IMR-90 (cell line): Measurements from ENCODE around the gene PTPRF. TPM values are rescaled to one million over a fixed set of nuclear protein-coding genes. Genes with fewer than 3 reads are reported as not detected.

Experiments
- ATAC-seq: fragments of 200-7000 bp; cut with Tn5 transposase; 2 replicates; pipeline ENCODE4 v1.9.1; 2020; ENCODE audit warnings: low read depth, mild to moderate bottlenecking, moderate library complexity
- BruUV-seq: library from RNA; stranded (reverse); fragments of 400-500 nt; replicated peaks from 2 replicates; lab custom pipeline; 2021; lab: Mats Ljungman, UMichigan
- CTCF ChIA-PET: fragments of 300-600 bp; formaldehyde crosslinking; extraction: SDS; loops from one replicate; lab custom pipeline; 2021; ENCODE audit warnings: antibody characterized with exemption; lab: Yijun Ruan, JAX
- POLR2A ChIA-PET: fragments of 300-600 bp; sonication (Branson Sonifier 250); formaldehyde crosslinking; loops from one replicate; lab custom pipeline; 2022; ENCODE audit warnings: antibody characterized with exemption; ENCODE audit not compliant: unreplicated experiment; lab: Charles Lee
- DNase-seq: peaks from one replicate; pipeline ENCODE4 v3.0.0; 2013
- H2AFZ ChIP-seq: replicated peaks from 2 replicates; pipeline ENCODE3; 2013; ENCODE audit warnings: low read length, mild to moderate bottlenecking; ENCODE audit not compliant: poor library complexity
- H2AK5ac ChIP-seq: 2 replicates; pipeline ENCODE4 v1.6.1; 2013; ENCODE audit warnings: low read depth, low read length, inconsistent platforms
- H2AK9ac ChIP-seq: replicated peaks from 2 replicates; pipeline ENCODE3; 2013; ENCODE audit warnings: mild to moderate bottlenecking, low read depth, low read length, moderate library complexity; ENCODE audit not compliant: poor library complexity
- H2BK120ac ChIP-seq: 2 replicates; pipeline ENCODE4 v1.6.1; 2013; ENCODE audit warnings: low read depth, low read length, inconsistent platforms
- H2BK15ac ChIP-seq: 3 replicates; pipeline ENCODE4 v1.6.1; 2013; ENCODE audit warnings: low read depth, low read length, inconsistent platforms
- H2BK20ac ChIP-seq: 2 replicates; pipeline ENCODE4 v1.6.1; 2013; ENCODE audit warnings: low read depth, mild to moderate bottlenecking, inconsistent platforms, low read length, moderate library complexity
- H2BK5ac ChIP-seq: 2 replicates; pipeline ENCODE4 v1.6.1; 2013; ENCODE audit warnings: mild to moderate bottlenecking, low read depth, low read length, inconsistent platforms; ENCODE audit not compliant: poor library complexity, severe bottlenecking
- H3K14ac ChIP-seq: replicated peaks from 2 replicates; pipeline ENCODE4 v1.6.1; 2013; ENCODE audit warnings: low read depth, low read length, inconsistent platforms
- H3K18ac ChIP-seq: 2 replicates; pipeline ENCODE4 v1.6.1; 2013; ENCODE audit warnings: low read depth, low read length, control low read depth
- H3K23ac ChIP-seq: 2 replicates; pipeline ENCODE4 v1.6.1; 2013; ENCODE audit warnings: low read depth, low read length, inconsistent platforms
- H3K27ac ChIP-seq: 2 replicates; pipeline ENCODE4 v1.5.1; 2013; ENCODE audit warnings: mild to moderate bottlenecking, control low read depth, low read length; ENCODE audit not compliant: insufficient read depth
- H3K27me3 ChIP-seq: 2 replicates; pipeline ENCODE4 v1.6.1; 2013; ENCODE audit warnings: low read length; ENCODE audit not compliant: control insufficient read depth, insufficient read depth
- H3K36me3 ChIP-seq: 2 replicates; pipeline ENCODE4 v1.6.1; 2013; ENCODE audit warnings: low read length, mixed read lengths; ENCODE audit not compliant: control insufficient read depth, insufficient read depth
- H3K4ac ChIP-seq: 2 replicates; pipeline ENCODE4 v1.6.1; 2013; ENCODE audit warnings: low read depth, low read length, inconsistent platforms
- H3K4me1 ChIP-seq: 2 replicates; pipeline ENCODE4 v1.6.1; 2013; ENCODE audit warnings: low read length, mixed read lengths; ENCODE audit not compliant: control insufficient read depth, insufficient read depth
- H3K4me2 ChIP-seq: 2 replicates; pipeline ENCODE4 v1.6.1; 2013; ENCODE audit warnings: low read depth, mild to moderate bottlenecking, control low read depth, low read length, moderate library complexity
- H3K4me3 ChIP-seq: 2 replicates; pipeline ENCODE4 v1.5.1; 2013; ENCODE audit warnings: low read depth, mild to moderate bottlenecking, control low read depth, low read length, moderate library complexity; ENCODE audit not compliant: insufficient read depth
- H3K56ac ChIP-seq: 2 replicates; pipeline ENCODE4 v1.6.1; 2013; ENCODE audit warnings: low read length, inconsistent platforms; ENCODE audit not compliant: insufficient read depth; ENCODE audit errors: extremely low read depth
- H3K79me1 ChIP-seq, 2 experiments: 2 replicates each; pipeline ENCODE4 v1.6.1; 2013; ENCODE audit warnings: low read length in 2 of 2, inconsistent platforms in 1 of 2, low read depth in 1 of 2
- H3K9ac ChIP-seq: 2 replicates; pipeline ENCODE4 v1.6.1; 2013; ENCODE audit warnings: low read depth, low read length, control low read depth
- H3K9me1 ChIP-seq: 2 replicates; pipeline ENCODE4 v1.6.1; 2013; ENCODE audit warnings: low read length, inconsistent platforms; ENCODE audit not compliant: insufficient read depth
- H3K9me3 ChIP-seq: 2 replicates; pipeline ENCODE4 v1.6.1; 2013; ENCODE audit warnings: low read length; ENCODE audit not compliant: control insufficient read depth, insufficient read depth
- H4K20me1 ChIP-seq: 2 replicates; pipeline ENCODE4 v1.6.1; 2013; ENCODE audit warnings: low read length, inconsistent platforms; ENCODE audit not compliant: insufficient read depth
- H4K5ac ChIP-seq: 2 replicates; pipeline ENCODE4 v1.6.1; 2013; ENCODE audit warnings: mild to moderate bottlenecking, low read depth, low read length, control low read depth
- H4K8ac ChIP-seq, 2 experiments: 2 replicates each; pipeline ENCODE4 v1.6.1; 2013; ENCODE audit warnings: low read depth in 2 of 2, low read length in 2 of 2, control low read depth in 1 of 2, inconsistent platforms in 1 of 2
- H4K91ac ChIP-seq: 2 replicates; pipeline ENCODE4 v1.6.1; 2013; ENCODE audit warnings: low read depth, low read length, inconsistent platforms; ENCODE audit not compliant: insufficient read depth
- POLR2A ChIP-seq: IDR thresholded peaks from 2 replicates; pipeline ENCODE4 v1.6.1; 2012; ENCODE audit warnings: mild to moderate bottlenecking, low read depth, low read length
- WGBS, 2 experiments: methylation state at CpG; one replicate each; pipeline versions ENCODE4 v1.1.5 to v1.1.7; 2013; ENCODE audit warnings: missing lambda C conversion rate in 2 of 2; ENCODE audit not compliant: insufficient read length in 1 of 2; ENCODE audit errors: extremely low coverage in 2 of 2; 5-methylcytosine and 5-hydroxymethylcytosine counted together
- dilution Hi-C: fragments of 300-500 bp; cut with HindIII; formaldehyde crosslinking; loops from one replicate; pipeline ENCODE4 v1.14.3; 2018; ENCODE audit warnings: low sequenced_read_pairs; ENCODE audit not compliant: unreplicated experiment
- in situ Hi-C: fragments of 300-500 bp; cut with MboI; formaldehyde crosslinking; loops from 3 replicates; pipeline ENCODE4 v1.14.3; 2019; ENCODE audit warnings: low sequenced_read_pairs, inconsistent platforms, mixed read lengths
- intact Hi-C: fragments of 100-400 bp; cut with micrococcal nuclease; formaldehyde crosslinking; loops from 2 replicates; pipeline ENCODE4 v1.10.0; 2022
- polyA plus RNA-seq, 3 experiments: library from polyadenylated mRNA; depleted of rRNA; stranded (reverse); fragments of >200 nt; gene quantifications; 2 replicates each; pipeline ENCODE4 v1.2.3, GENCODE V29; 2012; ENCODE audit warnings: low replicate concordance in 1 of 3
- total RNA-seq: library from RNA; depleted of rRNA; stranded (reverse); fragments of >200 nt; gene quantifications from 2 replicates; pipeline ENCODE4 v1.2.3, GENCODE V29; 2012

PTPRF gene
- total and polyA plus RNA-seq, 2 of the 4 experiments (the other 2 are of a cell fraction): 25.8 to 92.3 TPM

DNA sequence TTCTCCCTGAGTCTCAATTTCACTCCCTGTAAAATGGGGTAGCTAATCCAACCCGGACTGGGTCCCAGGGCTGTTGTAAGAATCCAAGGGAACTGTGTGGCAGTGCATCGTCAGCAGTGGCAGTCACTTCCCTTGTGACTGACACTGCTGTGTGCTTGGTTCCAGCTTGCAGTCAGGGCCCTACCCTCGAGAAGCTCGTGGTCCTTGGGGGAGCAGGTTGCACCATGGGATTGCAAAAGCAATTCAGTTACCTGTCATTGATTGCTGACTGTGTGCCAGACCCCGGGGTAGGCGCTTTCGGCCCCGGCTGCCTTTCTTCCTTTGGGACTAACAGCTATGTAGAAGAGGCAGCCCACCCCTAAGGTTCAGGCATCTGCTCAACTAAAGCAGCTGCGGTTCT, 2.9 kb downstream of the PTPRF start:
- ChIA-PET POLR2A (no interaction called here), CTCF (interaction anchor here (0.9 kb wide), 1 partner anchor 140 kb away, joined by 4 read pairs; no protein-coding TSS in a partner anchor)
- H3K9ac ChIP-seq: no peak overlapping the region
- no peak overlapping the region for H3K4ac ChIP-seq
- peaks cover 32% of the 10 kb centered on the region for H3K9me1 ChIP-seq
- no peak overlapping the region for H3K27ac ChIP-seq
- no peak overlapping the region for H2BK20ac ChIP-seq
- H3K14ac ChIP-seq: no peak overlapping the region
- peaks cover 60% of the 10 kb centered on the region for H4K20me1 ChIP-seq
- dilution Hi-C loops (no loop called here), intact Hi-C loops (no loop called here), in situ Hi-C loops (loop anchor here (25.0 kb wide), 1 partner anchor 429 kb away; the partner anchor contains the start of genes ATP6V0B and DPH2)
- 63% methylated on average over 3 of the region's 9 CpGs; no CpG with 5 or more reads in 1 of the 2 experiments for WGBS, 2 experiments
- no peak for TF ChIP-seq POLR2A
- H3K9me3 ChIP-seq: no peaks in the 10 kb centered on the region
- no peak overlapping the region for H3K18ac ChIP-seq
- DNase-seq: no peak
- no TSS peak for BruUV-seq
- H4K91ac ChIP-seq: no peak overlapping the region
- no peak overlapping the region for H2BK5ac ChIP-seq
- no peak overlapping the region for H3K4me3 ChIP-seq
- H2AK5ac ChIP-seq: no peak overlapping the region
- peak overlapping the region; percentile 23 for H2AK9ac ChIP-seq
- H4K8ac ChIP-seq: no peak overlapping the region
- no peak overlapping the region for H4K5ac ChIP-seq
- H3K36me3 ChIP-seq: peaks cover 8% of the 10 kb centered on the region
- H3K56ac ChIP-seq: no peak overlapping the region
- no peak overlapping the region for H2AFZ ChIP-seq
- H3K27me3 ChIP-seq: no peaks in the 10 kb centered on the region
- peaks cover 6% of the 10 kb centered on the region for H3K4me1 ChIP-seq
- no peak overlapping the region for H3K4me2 ChIP-seq
- H2BK120ac ChIP-seq: no peak overlapping the region
- ATAC-seq: no peak
- no peak overlapping the region for H2BK15ac ChIP-seq
- no peak overlapping the region for H3K23ac ChIP-seq
- H3K79me1 ChIP-seq: peaks cover 46 to 82% of the 10 kb centered on the region in 2 experiments
